CD4-positive, alpha-beta T cell treated with Interleukin-10 for 1 hour (primary cell): Measurements from ENCODE around the gene ZC3H11A.
"Not testable (repeated sequence)": the region's sequence is repeated elsewhere in the genome, so short reads cannot be mapped to it uniquely, and the experiment has no call there.

ENCODE experiments used
- DNase-seq: peaks from one replicate; pipeline ENCODE4 v3.0.0-alpha.2; 2020

The ZC3H11A gene

DNA sequence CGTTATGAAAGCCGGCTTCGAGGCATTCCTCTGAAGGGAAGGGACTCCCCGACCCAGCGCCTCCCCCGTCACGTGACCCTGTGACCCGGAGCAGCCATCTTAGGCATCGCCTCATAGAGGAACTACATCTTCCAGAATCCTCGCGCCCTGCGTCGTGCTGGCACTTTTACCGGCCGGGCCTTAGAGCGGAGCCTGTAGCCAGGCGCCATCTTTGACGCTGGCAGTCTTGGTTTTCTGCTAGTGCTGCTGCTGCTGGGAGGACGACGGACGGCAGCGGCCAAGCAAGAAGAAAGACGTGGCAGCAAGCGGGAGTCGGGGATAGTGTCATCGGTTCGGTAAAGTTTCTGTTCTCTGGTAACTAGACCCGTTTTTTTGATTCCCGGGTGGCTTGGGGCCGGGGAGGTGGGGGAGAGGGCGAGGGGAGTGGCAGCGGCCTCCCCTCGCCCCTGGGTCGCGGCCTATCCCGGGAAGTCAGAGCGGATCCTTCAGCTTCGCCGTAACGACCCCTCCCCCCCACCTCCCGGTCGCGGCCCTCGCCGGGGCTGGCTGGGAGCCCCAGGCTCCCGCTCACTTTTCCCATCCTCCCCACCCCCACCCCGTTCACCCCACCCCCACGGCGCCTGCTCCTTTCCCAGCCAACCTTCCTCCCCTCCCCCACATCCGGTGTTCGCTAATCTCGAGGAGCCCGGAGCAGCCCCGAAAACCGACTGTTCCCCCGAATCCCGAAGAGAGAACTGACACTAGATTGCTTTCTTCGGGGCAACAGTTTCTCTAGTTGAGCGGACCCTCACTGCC is at the start of gene ZC3H11A, which contains the start of gene ZBED6:
TSS of gene ZC3H11A (plus strand) at position 183 of the 795 bp plus-strand sequence. CDS start 21,448 bp downstream, outside the sequence.
TSS of gene ZBED6 (plus strand) at position 183 of the 795 bp plus-strand sequence. CDS start 1,900 bp downstream, outside the sequence.
- peak; percentile 99 for DNase-seq

DNA sequence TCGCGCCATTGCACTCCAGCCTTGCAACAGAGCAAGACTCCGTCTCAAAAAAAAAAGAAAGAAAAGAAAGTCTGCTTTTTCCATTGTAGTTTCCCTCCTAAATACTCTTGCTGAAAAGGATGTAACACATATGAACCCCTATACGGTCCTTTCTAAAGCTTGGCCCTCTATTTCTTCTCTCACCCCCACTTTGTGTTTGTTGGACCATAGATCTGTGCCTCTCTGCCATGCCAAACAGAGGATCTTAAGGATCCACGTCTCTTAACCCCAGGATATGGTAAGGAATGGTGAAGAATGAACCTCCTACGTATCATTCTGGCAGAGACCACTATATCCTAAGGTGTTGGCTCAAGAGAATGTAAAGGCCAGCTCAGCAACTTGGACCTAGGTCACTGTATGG is 49.1 kb upstream of the ZC3H11A start:
- no peak for DNase-seq

DNA sequence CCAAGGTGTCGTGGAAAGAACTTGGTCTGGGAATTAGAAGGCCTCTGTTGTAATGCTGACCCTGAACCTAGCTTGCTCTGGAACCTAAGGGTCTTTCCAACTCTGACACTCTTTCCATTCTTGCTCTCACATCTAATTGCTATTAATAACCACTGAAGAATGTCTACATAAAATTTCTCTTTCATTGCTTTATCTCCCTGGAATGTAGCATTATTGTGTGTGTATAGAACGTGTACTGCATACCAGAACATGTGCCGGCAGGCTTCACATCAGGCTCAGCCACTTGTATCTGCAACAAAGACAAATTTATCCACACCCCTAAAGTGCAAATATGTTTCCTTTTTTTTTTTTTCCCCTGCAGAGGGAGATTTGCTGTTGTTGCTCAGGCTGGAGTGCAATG is 44.4 kb upstream of the ZC3H11A start:
- DNase-seq, result no peak

DNA sequence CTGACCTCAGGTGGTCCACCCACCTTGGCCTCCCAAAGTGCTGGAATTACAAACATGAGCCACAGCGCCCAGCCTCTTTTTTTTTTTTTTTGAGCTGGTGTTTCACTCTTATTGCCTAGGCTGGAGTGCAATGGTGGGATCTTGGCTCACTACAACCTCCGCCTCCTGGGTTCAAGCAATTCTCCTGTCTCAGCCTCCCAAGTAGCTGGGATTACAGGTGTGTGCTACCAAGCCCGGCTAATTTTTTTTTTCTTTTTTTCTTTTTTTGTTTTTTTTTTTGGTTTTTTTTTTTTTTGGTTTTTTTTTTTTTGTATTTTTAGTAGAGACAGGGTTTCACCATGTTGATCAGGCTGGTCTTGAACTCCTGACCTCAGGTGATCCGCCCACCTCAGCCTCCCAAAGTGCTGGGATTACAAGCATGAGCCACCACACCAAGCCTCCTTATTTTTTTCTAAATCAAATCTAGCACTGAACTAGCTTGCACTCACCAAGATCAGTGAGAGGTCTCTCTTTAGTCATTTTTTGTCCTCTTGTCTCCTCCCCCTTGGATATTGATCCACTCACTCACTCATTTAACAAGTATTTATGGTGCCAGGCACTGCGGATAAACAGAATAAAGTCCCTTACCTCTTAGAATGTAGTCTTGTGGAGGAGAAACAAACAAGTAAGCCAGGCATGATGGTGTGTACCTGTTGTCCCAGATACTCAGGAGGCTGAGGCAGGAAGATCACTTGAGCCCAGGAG is 43.6 kb upstream of the ZC3H11A start:
- DNase-seq, result not testable (repeated sequence)

DNA sequence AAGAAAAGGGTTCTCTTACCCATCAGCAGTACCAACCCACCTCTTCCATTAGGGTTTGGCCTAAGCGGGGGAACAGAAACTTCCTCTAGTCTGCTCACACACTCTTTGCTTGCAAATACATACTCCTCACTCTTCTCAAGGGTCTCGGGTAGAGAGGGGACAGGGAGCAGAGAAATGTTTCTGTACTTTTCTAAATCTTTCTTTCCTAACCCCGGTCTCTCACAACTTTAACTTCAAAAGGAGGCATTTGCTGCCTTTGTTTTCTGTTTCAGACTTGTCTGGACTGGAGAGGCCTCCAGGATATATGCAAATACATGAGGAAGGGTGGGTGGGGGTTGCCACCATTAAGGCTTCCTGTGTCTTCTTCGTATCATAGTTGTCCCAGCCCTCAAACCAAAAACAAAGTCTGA is 41.0 kb upstream of the ZC3H11A start:
- DNase-seq, result peak; percentile 39

DNA sequence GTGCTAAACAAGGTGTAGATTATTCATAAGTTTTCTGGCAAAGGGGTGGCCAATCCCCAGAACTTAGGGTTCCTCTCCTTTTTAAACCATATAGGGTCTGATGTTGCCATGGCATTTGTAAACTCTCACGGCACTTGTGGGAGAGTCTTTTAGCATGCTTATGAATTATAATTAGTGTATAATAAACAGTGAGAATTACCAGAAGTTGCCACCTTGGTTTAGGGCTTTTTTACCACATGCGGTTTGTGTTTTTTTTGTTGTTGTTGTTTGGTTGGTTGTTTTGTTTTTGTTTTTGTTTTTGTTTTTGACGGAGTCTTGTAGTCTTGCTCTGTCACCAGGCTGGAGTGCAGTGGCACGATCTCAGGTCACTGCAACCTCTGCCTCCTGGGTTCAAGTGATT is 39.4 kb upstream of the ZC3H11A start:
- peak; percentile 35 for DNase-seq

DNA sequence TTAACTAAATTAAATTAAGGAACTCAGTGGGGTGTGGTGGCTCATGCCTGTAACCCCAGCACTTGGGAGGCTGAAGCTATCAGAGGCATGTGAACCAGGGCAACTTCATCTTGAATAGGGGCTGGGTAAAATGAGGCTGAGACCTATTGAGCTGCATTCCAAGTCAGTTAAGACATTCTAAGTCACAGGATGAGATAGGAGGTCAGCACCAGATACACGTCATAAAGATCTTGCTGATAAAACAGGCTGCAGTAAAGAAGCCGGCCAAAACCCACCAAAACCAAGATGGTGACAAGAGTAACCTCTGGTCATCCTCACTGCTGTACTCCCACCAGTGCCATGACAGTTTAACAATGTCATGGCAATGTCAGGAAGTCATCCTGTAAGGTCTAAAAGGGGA is 36.7 kb upstream of the ZC3H11A start:
- not testable (repeated sequence) for DNase-seq

DNA sequence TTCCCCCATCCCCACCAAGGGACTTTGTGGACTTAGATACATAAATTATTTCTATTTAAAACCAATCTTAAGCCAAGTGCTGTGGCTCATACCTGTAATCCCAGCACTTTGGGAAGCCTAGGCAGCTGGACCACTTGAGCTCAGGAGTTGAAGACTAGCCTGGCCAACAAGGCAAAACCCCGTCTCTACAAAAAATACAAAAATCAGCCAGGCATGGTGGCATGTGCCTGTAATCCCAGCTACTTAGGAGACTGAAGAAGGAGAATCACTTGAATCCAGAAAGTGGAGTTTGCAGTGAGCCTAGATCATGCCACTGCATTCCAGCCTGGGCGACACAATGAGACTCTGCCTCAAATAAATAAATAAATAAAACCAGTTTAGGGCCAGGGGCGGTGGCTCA is 34.9 kb upstream of the ZC3H11A start:
- DNase-seq, result no peak

DNA sequence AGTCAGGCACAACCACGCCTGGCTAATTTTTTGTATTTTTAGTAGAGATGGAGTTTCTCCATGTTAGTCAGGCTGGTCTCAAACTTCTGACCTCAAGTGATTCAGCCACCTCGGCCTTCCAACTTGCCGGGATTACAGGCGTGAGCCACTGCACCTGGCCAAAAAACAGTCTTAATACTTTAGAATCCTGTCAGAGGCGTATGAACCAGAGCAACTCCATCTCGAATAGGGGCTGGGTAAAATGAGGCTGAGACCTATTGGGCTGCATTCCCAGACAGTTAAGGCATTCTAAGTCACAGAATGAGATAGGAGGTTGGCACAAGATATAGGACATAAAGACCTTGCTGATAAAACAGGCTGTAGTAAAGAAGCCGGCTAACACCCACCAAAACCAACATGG is 33.5 kb upstream of the ZC3H11A start:
- not testable (repeated sequence) for DNase-seq

DNA sequence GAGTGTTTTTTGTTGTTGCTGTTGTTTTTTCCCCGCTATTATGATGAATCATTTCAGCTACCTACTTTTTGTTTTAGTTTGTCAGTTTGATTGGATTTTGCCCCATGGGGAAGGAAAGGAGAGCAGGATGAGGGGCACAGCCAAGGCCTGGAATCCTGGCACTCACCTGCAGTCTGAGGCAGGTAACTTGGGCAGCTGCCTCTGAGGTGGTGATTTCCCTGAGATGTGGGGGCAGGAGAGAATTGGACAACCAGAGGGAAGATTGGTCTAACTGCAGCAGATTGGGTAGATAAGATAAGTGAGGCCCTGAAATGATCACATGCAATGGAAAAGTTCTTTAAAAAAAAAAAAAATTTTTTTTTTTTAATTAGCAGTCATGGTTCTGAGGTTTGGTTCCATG is 31.9 kb upstream of the ZC3H11A start:
- DNase-seq, result no peak

DNA sequence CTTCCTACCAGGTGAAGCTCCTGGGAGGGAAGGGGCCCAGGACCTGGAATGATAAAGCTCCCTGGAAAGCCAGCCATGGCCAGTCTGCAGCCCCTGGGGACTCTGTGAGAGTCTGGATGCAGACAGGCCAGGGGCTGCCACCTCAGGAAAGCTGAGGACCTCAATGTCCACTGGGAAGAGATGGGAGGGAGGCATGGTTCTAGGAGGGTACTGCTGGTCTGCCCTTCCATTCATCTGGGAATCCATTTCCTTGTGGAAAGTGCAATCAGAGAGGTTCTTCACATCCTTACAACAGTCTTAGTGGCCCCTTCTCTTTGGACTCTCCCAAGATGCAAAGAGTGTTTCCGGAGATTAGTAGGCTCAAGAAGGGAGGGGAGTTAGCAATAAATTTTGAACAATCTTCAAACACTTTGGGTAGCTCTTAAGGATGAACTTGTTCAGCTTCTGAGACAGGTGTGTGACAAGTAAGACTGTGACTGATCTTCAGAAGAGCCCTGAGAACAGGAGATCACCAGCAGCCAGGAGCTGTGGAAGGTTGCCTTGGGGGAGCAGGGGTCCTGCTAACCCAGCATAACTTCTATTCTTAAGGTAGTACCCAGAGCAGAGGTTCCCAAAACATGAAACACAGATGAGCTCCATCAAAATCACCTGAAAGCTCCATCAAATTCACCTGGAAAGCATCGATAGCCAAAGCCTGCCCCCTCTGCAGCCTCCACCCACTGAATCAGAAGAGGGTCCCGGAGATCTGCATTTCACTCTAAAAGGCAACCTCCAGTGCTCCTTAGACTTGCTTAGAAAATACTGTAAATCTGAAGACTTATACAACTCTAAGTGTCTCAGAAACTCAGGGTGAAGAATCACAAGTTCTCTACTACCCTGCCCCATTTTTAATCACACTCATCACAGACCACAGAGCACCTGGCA is 31.1 kb upstream of the ZC3H11A start:
- no peak for DNase-seq

DNA sequence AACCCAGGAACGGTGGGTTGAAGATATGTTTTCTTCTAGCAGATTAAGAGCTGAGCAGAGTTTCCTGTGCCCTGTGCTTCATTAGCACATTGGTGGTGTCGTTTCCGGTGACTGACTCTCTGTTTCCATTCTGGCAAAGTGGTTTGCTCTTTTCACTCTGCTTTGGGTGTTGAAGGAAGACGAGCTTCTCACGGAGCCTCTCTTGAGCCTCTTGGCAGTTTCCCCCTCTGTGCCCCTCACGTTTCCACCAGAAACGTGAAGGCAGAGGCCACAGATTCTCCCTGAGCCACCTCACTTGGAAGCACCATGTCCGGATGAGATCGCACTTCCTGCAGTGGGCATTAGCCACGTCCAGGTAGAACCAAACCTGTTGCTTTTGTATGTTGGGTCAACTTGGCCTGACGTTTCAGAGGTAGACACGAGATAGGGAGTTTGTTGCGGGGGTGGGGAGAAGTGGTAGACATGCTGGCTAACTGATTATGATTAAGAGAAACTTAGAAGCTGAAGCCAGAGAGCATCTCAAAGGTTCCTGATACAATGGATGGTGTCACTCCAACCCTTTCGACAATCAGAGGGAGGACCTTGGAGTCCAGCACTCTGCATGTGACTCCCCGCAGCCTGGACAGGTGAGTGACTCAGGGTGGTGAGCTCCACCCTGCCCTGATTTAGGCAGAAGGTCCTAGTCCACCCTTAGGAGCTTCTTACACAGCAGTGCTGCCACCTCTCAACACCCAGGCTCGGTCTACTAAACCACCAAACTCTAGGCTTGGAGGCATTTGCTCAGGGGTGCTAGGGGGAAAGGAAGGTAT is 30.2 kb upstream of the ZC3H11A start, which contains the start of gene LAX1:
TSS of gene LAX1 (plus strand) at position 155 of the 809 bp plus-strand sequence. CDS start at position 538, 383 bp downstream.
- DNase-seq, result peak; percentile 85

DNA sequence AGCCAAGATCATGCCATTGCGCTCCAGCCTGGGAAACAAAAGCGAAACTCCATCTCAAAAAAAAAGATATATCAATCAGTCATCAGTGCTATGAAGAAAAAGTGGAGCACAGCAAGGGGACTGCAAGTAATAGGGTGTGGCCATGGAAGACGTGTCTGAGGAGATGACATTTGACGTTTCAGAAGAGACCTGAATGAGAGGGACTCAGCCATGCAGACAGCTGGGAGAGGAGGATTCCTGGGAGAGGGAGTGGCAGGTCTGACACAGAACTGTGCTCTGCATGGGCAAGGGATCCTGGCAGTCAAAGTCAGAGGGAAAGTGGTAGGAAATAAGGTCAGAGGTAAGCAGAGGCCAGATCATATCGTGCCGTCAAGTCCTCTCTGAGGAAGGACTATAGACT is 27.2 kb upstream of the ZC3H11A start:
- DNase-seq, result no peak

DNA sequence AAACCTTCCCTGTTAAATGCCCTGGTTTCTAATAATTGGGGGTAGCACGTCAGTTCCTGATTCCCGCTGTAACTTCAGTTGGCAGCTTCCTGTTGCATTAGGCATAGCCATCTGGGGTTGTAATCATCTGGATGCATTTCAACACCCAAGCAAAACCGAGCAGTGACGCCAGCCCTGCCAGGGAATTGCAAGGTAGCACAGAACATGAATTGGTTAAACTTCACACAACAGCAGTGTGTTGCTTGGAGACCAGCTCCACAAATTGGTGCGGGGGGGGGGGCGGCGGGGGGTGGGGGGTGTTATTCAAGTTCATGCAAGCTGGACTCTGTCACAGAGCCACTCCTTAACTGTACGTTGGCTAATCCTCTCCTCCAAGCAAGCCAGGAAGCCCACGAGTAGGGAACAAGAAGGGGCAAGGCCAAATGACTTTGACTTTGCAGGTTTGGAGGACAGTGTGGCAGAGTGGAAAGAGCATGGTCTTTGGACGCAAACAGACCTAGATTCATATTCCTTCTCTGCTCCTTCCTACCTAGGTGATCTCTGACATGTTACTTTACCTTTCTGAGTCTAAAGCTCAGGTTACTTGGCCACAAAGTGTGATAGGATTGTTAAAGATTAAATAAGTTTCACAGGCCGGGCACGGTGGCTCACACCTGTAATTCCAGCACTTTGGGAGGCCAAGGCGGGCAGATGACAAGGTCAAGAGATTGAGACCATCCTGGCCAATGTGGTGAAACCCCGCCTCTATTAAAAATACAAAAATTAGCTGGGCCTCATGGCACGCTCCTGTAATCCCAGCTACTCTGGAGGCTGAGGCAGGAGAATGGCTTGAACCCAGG is 25.7 kb upstream of the ZC3H11A start:
- DNase-seq, result no peak

DNA sequence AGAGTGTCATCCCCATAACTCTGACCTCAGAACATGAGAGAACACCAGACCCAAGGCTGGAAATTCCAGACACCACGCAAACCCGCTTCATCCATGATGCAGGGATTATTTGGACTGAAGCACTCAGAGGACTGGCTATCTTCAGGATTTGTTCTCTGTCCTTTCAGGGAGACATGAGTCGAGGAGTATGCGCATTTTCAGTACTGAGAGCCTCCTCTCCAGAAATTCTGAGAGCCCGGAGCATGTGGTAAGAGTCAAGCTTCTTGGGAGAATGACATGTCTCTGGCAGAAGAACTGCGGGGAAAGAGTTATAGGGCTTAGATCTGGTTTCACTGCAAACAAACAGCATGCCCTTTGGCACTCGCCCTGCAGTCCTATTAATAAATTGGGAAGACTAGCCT is 23.5 kb upstream of the ZC3H11A start:
- DNase-seq, result no peak

DNA sequence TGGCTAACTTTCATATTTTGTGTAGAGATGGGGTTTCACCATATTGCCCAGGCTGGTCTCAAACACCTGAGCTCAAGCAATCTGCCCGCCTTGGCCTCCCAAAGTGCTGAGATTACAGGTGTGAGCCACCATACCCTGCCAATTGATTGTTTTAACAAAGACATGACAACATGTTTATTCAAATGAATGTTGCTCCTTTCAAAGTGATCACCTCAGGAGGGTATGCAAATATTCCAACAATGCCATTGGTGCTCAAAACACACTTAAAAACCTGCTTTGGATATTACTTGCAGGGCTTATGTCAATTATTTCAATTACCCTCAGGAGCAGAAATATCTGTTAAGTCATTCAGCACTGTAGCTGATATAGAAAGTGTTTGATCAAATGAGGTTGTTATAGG is 22.6 kb upstream of the ZC3H11A start:
- DNase-seq, result no peak

DNA sequence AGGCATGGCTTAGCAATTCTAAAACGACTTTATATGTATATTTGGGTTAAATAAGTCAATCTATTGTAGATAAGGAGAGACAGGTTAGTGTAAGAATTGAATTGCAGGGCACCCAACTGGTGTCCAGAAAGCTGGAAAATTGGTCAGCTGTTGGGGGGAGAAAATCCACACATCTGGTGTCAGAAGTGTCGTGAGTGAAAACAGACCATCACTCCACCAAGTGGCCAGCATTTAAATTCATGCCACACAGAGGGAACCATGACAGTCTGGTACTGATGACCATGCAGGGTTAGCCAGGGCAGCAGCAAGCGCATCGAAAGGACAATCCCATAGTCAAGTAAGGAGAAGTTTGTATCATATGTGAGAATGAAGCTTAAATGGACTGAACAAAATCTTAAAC is 18.8 kb upstream of the ZC3H11A start:
- peak; percentile 24 for DNase-seq

DNA sequence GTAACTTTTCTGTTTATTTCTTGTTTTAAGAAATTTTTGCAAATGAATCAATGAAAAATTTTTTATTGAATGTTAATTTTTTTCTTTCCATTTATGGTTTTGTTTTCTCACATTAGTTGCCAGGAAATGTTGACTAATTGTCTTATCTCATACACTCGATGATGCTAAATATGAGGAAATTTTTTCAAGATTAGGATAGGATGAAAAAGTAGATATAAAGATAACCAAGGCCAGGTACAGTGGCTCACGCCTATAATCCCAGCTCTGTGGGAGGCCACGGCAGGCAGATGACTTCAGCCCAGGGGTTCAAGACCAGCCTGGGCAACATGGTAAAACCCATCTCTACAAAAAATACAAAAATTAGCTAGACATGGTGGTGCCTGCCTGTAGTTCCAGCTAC is 17.8 kb upstream of the ZC3H11A start:
- no peak for DNase-seq

DNA sequence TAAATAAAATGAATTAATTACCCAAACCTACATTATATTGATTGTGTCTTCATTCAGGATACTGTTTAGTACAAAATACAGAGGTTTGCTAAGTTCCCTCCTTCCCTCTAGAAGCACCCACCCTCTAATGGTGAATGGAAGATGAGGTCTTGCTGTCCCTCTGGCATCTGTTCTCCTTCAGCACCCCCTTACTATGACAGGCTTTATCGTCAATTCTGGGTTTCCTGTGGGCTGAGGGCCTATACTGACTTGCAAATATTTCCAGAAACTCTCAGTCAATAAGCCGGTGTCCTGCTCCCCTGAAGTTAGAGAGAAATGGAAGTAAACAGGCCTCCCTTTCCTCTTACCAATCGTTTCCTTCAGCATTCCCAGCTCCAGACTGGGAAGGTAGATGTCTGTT is 17.3 kb upstream of the ZC3H11A start:
- no peak for DNase-seq

DNA sequence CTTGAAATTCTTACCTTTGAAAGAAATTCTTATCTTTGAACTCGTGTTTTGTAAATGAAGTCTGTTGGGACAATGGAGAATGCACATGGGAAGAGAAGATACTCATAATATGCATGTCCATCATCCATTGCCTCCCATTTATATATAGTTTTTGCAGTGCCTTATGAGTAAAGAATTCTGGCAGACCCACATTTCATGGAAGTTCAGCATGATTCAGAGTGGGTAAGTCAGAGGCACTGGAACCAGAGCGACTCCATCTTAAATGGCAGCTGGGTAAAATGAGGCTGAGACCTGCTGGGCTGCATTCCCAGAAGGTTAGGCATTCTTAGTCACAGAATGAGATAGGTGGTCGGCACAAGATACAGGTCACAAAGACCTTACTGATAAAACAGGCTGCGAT is 16.6 kb upstream of the ZC3H11A start:
- no peak for DNase-seq

DNA sequence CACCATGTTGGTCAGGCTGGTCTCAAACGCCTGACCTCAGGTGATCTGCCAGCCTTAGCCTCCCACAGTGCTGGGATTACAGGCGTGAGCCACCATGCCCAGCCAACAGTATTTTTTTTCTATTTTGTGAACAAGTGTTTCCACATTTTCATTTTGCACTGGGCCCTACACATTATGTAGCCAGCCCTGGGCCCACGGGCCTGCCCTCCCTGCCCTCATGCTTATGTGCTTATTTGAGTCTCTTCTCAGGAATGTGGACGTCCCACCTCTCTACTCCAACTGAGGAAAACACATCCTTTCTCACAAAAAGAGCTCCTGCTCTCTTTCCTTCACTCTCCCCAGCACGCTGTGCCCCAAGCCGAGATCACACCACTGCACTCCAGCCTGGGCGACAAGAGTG is 13.5 kb upstream of the ZC3H11A start:
- no peak for DNase-seq
